KMS-11 (cell line): ENCODE data around the gene GALNTL6.

ENCODE experiments used
- H2AFZ ChIP-seq: fragments of 200-600 bp; sonication (generic); 2 replicates; pipeline ENCODE4 v1.6.1; 2016; ENCODE audit warnings: antibody characterized with exemption, mixed run types, low read depth
- H3K27ac ChIP-seq: fragments of 200-600 bp; sonication (generic); 2 replicates; pipeline ENCODE4 v1.6.1; 2016; ENCODE audit warnings: mild to moderate bottlenecking, mixed run types
- H3K27me3 ChIP-seq: fragments of 200-600 bp; sonication (generic); 2 replicates; pipeline ENCODE4 v1.6.1; 2017; ENCODE audit warnings: mild to moderate bottlenecking, low read depth, mixed run types, moderate library complexity; ENCODE audit not compliant: insufficient read depth
- H3K36me3 ChIP-seq: fragments of 200-600 bp; sonication (generic); 2 replicates; pipeline ENCODE4 v1.6.1; 2017; ENCODE audit warnings: mild to moderate bottlenecking, mixed run types; ENCODE audit not compliant: insufficient read depth
- H3K4me1 ChIP-seq: fragments of 200-600 bp; sonication (generic); 2 replicates; pipeline ENCODE4 v1.6.1; 2016; ENCODE audit warnings: mild to moderate bottlenecking, low read depth, mixed run types; ENCODE audit not compliant: poor library complexity, severe bottlenecking
- H3K4me2 ChIP-seq: fragments of 200-600 bp; sonication (generic); 2 replicates; pipeline ENCODE4 v1.7.0; 2016; ENCODE audit warnings: mild to moderate bottlenecking, mixed run types
- H3K4me3 ChIP-seq: fragments of 200-600 bp; sonication (generic); IDR thresholded peaks from 2 replicates; pipeline ENCODE4 v1.6.1; 2017; ENCODE audit warnings: low read depth, low read length, mixed read lengths; ENCODE audit not compliant: insufficient read depth
- H3K79me2 ChIP-seq: fragments of 200-600 bp; sonication (generic); 2 replicates; pipeline ENCODE4 v1.6.1; 2016; ENCODE audit warnings: low read depth, mixed run types; ENCODE audit not compliant: insufficient read depth
- H3K9ac ChIP-seq: fragments of 200-600 bp; sonication (generic); 2 replicates; pipeline ENCODE4 v1.6.1; 2016; ENCODE audit warnings: mild to moderate bottlenecking, mixed run types
- H4K20me1 ChIP-seq: fragments of 200-600 bp; sonication (generic); 2 replicates; pipeline ENCODE4 v1.6.1; 2016; ENCODE audit warnings: mild to moderate bottlenecking, mixed run types; ENCODE audit not compliant: insufficient read depth
- CTCF ChIP-seq: fragments of 200-600 bp; sonication (generic); conservative IDR thresholded peaks from 2 replicates; pipeline ENCODE4 v1.6.1; 2017; ENCODE audit warnings: low read depth, mild to moderate bottlenecking, antibody characterized with exemption, low read length, moderate library complexity, mixed read lengths

The GALNTL6 gene

GRCh38 chr4:172168888-172169287 is 355.7 kb downstream of the GALNTL6 start:
- no peaks in the 10 kb centered on the region for H4K20me1 ChIP-seq
- H3K4me1 ChIP-seq = no peaks in the 10 kb centered on the region
- no peak for TF ChIP-seq CTCF
- H2AFZ ChIP-seq = no peak overlapping the region
- no peak overlapping the region for H3K27ac ChIP-seq
- no peaks in the 10 kb centered on the region for H3K27me3 ChIP-seq
- no peak overlapping the region for H3K9ac ChIP-seq
- no peaks in the 10 kb centered on the region for H3K79me2 ChIP-seq
- H3K4me2 ChIP-seq = no peak overlapping the region
- H3K36me3 ChIP-seq = no peaks in the 10 kb centered on the region
- no peak overlapping the region for H3K4me3 ChIP-seq

DNA sequence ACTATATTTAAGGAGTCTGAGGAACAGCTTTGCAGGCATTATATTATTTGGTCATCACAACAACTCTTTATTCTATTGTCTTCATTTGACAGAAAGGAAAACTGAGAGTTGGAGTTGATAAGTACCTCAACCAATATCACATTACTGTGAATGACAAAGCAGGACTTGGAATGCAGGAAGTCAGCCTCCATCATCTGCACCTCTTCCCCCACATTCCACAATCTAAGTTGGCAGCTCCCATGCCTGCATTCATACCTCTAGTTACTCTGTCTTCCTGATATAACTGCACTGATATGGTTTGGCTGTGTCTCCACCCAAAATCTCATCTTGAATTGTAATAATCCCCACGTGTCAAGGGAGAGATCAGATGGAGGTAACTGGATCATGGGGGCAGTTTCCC is 356.7 kb downstream of the GALNTL6 start:
- Histone ChIP-seq H3K4me1 (no peaks in the 10 kb centered on the region), H3K4me3 (no peak overlapping the region), H3K27ac (no peak overlapping the region), H3K27me3 (no peaks in the 10 kb centered on the region), H2AFZ (no peak overlapping the region), H4K20me1 (no peaks in the 10 kb centered on the region), H3K9ac (no peak overlapping the region), H3K36me3 (no peaks in the 10 kb centered on the region), H3K79me2 (no peaks in the 10 kb centered on the region), H3K4me2 (no peak overlapping the region)
- TF ChIP-seq CTCF = no peak

DNA sequence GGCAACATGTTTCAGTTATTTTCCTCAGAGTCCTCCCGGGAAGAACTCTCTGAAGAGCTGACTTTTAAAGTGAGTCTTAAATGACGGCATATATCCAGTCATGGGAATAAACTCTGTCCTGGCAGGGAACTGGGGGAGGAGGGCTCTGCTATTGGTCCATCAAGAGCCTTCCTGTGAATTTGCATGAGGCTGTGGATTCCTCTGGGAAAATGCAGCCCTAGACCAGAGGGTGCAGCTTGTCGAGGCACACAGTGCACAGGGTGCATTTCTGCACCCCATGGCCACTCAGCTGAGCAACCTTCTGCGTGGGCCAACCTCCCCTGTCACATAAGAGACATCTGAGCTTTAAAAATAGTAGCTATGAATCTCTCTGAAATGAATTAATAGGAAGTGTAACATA is 360.0 kb downstream of the GALNTL6 start:
- Histone ChIP-seq H3K4me2 (no peak overlapping the region), H4K20me1 (no peaks in the 10 kb centered on the region), H3K79me2 (no peaks in the 10 kb centered on the region), H2AFZ (no peak overlapping the region), H3K4me3 (no peak overlapping the region), H3K9ac (no peak overlapping the region), H3K4me1 (no peaks in the 10 kb centered on the region), H3K27ac (no peak overlapping the region), H3K27me3 (no peaks in the 10 kb centered on the region), H3K36me3 (no peaks in the 10 kb centered on the region)
- no peak for TF ChIP-seq CTCF

DNA sequence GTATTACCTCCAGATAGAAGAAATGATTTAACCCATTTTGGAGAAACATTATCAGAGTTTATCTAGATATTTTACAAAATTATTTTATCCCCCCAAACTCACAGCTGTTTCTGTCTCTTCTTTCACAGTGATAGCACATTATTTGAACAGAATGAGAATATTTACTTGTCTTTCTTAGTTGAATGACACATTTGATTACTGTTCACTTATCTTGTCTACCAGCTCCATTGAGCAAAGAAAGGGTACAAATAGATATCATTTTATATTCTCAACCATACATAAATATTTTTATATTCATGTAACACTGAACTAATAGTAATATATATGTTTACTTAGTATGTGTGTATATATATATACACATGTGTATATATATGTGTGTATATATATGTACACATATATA is 364.2 kb downstream of the GALNTL6 start:
- H3K4me3 ChIP-seq = no peak overlapping the region
- H2AFZ ChIP-seq = no peak overlapping the region
- no peaks in the 10 kb centered on the region for H4K20me1 ChIP-seq
- no peaks in the 10 kb centered on the region for H3K27me3 ChIP-seq
- no peaks in the 10 kb centered on the region for H3K4me1 ChIP-seq
- no peak overlapping the region for H3K9ac ChIP-seq
- H3K4me2 ChIP-seq = no peak overlapping the region
- no peaks in the 10 kb centered on the region for H3K79me2 ChIP-seq
- TF ChIP-seq CTCF = no peak
- no peak overlapping the region for H3K27ac ChIP-seq
- no peaks in the 10 kb centered on the region for H3K36me3 ChIP-seq
